CD4-positive, alpha-beta T cell (primary cell): ENCODE data around the gene TRMT5. TPM values are rescaled to one million over a fixed set of nuclear protein-coding genes. Genes with fewer than 3 reads are reported as not detected.

Experiments
- ATAC-seq: fragments of 200-7000 bp; cut with Tn5 transposase; one replicate; pipeline ENCODE4 v1.10.0; 2022; ENCODE audit warnings: mild to moderate bottlenecking; ENCODE audit not compliant: poor library complexity
- CTCF ChIA-PET: fragments of 350-600 bp; sonication (Branson Sonifier 250); formaldehyde crosslinking; loops from one replicate; lab custom pipeline; 2021; ENCODE audit warnings: antibody characterized with exemption, inconsistent platforms; lab: Charles Lee
- POLR2A ChIA-PET: fragments of 350-600 bp; sonication (Branson Sonifier 250); formaldehyde crosslinking; loops from one replicate; lab custom pipeline; 2021; ENCODE audit warnings: antibody characterized with exemption, inconsistent platforms; lab: Charles Lee
- DNase-seq, 14 experiments: peaks; one replicate each; pipeline ENCODE4 v3.0.0-alpha.2; 2013 to 2020; ENCODE audit warnings: mixed read lengths in 2 of 14
- H3K27ac ChIP-seq, 2 donors: one replicate each; pipeline versions ENCODE4 v1.5.1 to v1.7.0; 2013; ENCODE audit warnings: low read length in 2 of 2, low read depth in 1 of 2, mild to moderate bottlenecking in 1 of 2
- H3K27me3 ChIP-seq, 2 experiments: 1 replicate in 1 of 2; 2 replicates in 1 of 2; pipeline versions ENCODE4 v1.6.1 to v1.7.0; 2013; ENCODE audit warnings: low read length in 2 of 2, control low read depth in 1 of 2, mild to moderate bottlenecking in 1 of 2, moderate library complexity in 1 of 2; ENCODE audit not compliant: insufficient read depth in 2 of 2, control insufficient read depth in 1 of 2
- H3K36me3 ChIP-seq: one replicate; pipeline ENCODE4 v1.6.1; 2013; ENCODE audit warnings: low read length, control low read depth; ENCODE audit not compliant: insufficient read depth
- H3K4me1 ChIP-seq: one replicate; pipeline ENCODE4 v1.6.1; 2013; ENCODE audit warnings: low read length, control low read depth; ENCODE audit not compliant: insufficient read depth
- H3K4me3 ChIP-seq: one replicate; pipeline ENCODE4 v1.5.1; 2013; ENCODE audit warnings: mild to moderate bottlenecking, low read length, moderate library complexity
- H3K9me3 ChIP-seq, 2 experiments: 1 replicate in 1 of 2; 2 replicates in 1 of 2; pipeline versions ENCODE4 v1.6.1 to v1.7.0; 2013; ENCODE audit warnings: low read length in 2 of 2, mild to moderate bottlenecking in 2 of 2, control low read depth in 1 of 2, moderate library complexity in 1 of 2; ENCODE audit not compliant: control insufficient read depth in 1 of 2, insufficient read depth in 1 of 2
- H3K27ac Mint-ChIP-seq: one replicate; pipeline ENCODE4 v1.8.0; 2020; ENCODE audit warnings: mixed read lengths
- H3K27me3 Mint-ChIP-seq: one replicate; pipeline ENCODE4 v1.8.0; 2021; ENCODE audit warnings: mixed read lengths
- H3K36me3 Mint-ChIP-seq: one replicate; pipeline ENCODE4 v1.8.0; 2021; ENCODE audit warnings: low read depth, mixed read lengths
- H3K4me1 Mint-ChIP-seq: one replicate; pipeline ENCODE4 v1.8.0; 2021; ENCODE audit warnings: low read depth, mixed read lengths
- H3K4me3 Mint-ChIP-seq: one replicate; pipeline ENCODE4 v1.8.0; 2020; ENCODE audit warnings: mild to moderate bottlenecking, mixed read lengths
- H3K9me3 Mint-ChIP-seq: one replicate; pipeline ENCODE4 v1.8.0; 2020; ENCODE audit warnings: mixed read lengths
- intact Hi-C, 2 experiments: fragments of 100-400 bp; cut with DNase I in 1 of 2; cut with micrococcal nuclease in 1 of 2; formaldehyde crosslinking; loops; one replicate each; pipeline versions ENCODE4 v1.15.1 to v1.9.0; 2023 to 2025; cut with DNase I, micrococcal nuclease
- total RNA-seq, 174 experiments: library from RNA in 2 of 174; stranded (reverse) in 2 of 174; gene quantifications; one replicate each; pipeline ENCODE4 v1.2.3 and lab custom pipeline; 2021 to 2026
- TF ChIP-seq, protein P1 (sequence below): fragments of 200-600 bp; IDR thresholded peaks from one replicate; pipeline ENCODE4 v1.8.0; 2022; ENCODE audit warnings: antibody characterized with exemption, mild to moderate bottlenecking

The TRMT5 gene
- total RNA-seq, 2 experiments from 2014 or later = 3.6 to 3.8 TPM

DNA sequence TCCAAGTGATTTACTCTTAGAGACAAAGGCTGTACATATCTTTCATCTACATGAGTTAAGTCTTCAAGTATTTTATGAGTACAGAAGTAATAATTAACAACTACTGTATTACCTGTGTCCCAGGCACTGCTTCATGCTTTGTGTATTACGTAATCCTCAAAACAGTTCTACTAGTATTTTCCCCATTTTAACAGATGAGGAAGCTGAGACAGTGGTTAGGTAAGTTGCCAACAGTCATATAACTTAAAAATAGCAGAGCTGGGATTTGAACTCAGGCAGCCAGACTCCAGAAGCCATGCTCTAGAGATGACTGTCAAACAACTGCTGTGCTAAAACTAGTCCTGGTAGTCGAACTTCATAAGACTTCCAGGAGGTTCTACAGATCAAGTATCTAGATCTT, 10.7 kb downstream of the TRMT5 start:
- peaks cover 15% of the 10 kb centered on the region for H3K36me3 Mint-ChIP-seq
- H3K9me3 ChIP-seq = no peaks in the 10 kb centered on the region
- CTCF ChIA-PET = no interaction called here

DNA sequence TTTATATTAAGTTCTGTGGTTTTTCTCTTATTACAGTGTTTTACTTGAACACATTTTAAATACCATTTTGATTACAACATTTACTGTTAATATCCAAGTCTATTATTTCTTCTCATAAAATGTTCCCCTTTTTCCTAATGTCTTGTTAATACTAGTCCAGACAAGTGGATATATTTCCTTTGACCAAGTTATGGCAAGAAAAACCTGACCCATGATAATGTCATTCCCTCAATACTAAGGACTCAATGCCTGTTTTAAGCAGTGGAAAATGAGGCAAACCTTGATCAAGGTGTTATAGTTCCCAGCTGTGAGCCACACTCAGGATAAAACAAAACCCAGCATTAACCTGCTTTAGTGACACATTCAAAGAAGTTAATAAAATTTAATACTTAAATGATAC, 12.2 kb downstream of the TRMT5 start:
- ChIA-PET POLR2A (no interaction called here), CTCF (interaction anchor here (1.3 kb wide), 1 partner anchor 11 kb away, joined by 3 read pairs; no protein-coding TSS in a partner anchor)
- Mint-ChIP-seq H3K9me3 (no peaks in the 10 kb centered on the region), H3K4me3 (no peak overlapping the region), H3K27ac (no peak overlapping the region), H3K27me3 (no peaks in the 10 kb centered on the region), H3K4me1 (no peaks in the 10 kb centered on the region), H3K36me3 (peaks cover 10% of the 10 kb centered on the region)
- Histone ChIP-seq H3K4me1 (no peaks in the 10 kb centered on the region), H3K27ac (no peak overlapping the region), H3K36me3 (no peaks in the 10 kb centered on the region), H3K27me3 (no peaks in the 10 kb centered on the region), H3K4me3 (no peak overlapping the region), H3K9me3 (no peaks in the 10 kb centered on the region)
- TF ChIP-seq, protein P1, sequence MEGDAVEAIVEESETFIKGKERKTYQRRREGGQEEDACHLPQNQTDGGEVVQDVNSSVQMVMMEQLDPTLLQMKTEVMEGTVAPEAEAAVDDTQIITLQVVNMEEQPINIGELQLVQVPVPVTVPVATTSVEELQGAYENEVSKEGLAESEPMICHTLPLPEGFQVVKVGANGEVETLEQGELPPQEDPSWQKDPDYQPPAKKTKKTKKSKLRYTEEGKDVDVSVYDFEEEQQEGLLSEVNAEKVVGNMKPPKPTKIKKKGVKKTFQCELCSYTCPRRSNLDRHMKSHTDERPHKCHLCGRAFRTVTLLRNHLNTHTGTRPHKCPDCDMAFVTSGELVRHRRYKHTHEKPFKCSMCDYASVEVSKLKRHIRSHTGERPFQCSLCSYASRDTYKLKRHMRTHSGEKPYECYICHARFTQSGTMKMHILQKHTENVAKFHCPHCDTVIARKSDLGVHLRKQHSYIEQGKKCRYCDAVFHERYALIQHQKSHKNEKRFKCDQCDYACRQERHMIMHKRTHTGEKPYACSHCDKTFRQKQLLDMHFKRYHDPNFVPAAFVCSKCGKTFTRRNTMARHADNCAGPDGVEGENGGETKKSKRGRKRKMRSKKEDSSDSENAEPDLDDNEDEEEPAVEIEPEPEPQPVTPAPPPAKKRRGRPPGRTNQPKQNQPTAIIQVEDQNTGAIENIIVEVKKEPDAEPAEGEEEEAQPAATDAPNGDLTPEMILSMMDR = no peak
- intact Hi-C loops = no loop called here
- ATAC-seq (no peak), DNase-seq (no peak)

More for the DNA sequence above, 10.7 kb downstream of the TRMT5 start:
- no peaks in the 10 kb centered on the region for H3K36me3 ChIP-seq
- Mint-ChIP-seq H3K4me3 (no peak overlapping the region), H3K27ac (no peak overlapping the region), H3K9me3 (no peaks in the 10 kb centered on the region), H3K27me3 (no peaks in the 10 kb centered on the region), H3K4me1 (no peaks in the 10 kb centered on the region)
- POLR2A ChIA-PET = no interaction called here
- H3K4me3 ChIP-seq = no peak overlapping the region
- TF ChIP-seq, protein P1 = no peak
- H3K27ac ChIP-seq = no peak overlapping the region
- DNase-seq (no peak), ATAC-seq (no peak)
- H3K27me3 ChIP-seq = no peaks in the 10 kb centered on the region
- intact Hi-C loops = loop anchor here in 1 of 2 experiments (10.0 kb wide), 2 partner anchors 885 to 1485 kb away; partner anchors contain the start of genes JKAMP and L3HYPDH
- no peaks in the 10 kb centered on the region for H3K4me1 ChIP-seq

DNA sequence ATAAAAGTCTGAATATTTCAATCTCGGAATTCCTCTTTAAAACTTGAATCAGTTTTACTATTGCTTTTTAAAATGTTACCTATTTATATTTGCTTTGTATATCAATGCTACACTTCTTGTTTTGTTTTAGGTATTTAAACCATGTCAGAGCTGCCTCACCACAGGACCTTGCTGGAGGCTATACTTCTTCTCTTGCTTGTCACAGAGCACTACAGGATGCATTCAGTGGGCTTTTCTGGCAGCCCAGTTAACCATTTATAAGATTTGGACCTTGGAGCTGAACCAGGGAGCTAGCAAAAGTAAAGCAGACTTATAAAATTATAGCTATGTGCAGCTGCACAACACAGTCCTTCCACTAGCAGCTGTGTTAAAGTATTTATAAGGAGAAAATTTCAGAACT, 12.8 kb downstream of the TRMT5 start:
- H3K27ac ChIP-seq = no peak overlapping the region
- POLR2A ChIA-PET = interaction anchor here (1.4 kb wide), 1 partner anchor 13 kb away, joined by 3 read pairs; the partner anchor contains the start of genes SLC38A6 and TRMT5
- no peak overlapping the region for H3K4me3 Mint-ChIP-seq
- no peaks in the 10 kb centered on the region for H3K27me3 Mint-ChIP-seq
- H3K27me3 ChIP-seq = no peaks in the 10 kb centered on the region
- no peak for ATAC-seq
- H3K4me1 ChIP-seq = no peaks in the 10 kb centered on the region
- DNase-seq = no peak
- H3K4me1 Mint-ChIP-seq = no peaks in the 10 kb centered on the region
- peaks cover 8% of the 10 kb centered on the region for H3K36me3 Mint-ChIP-seq
- H3K4me3 ChIP-seq = no peak overlapping the region
- H3K27ac Mint-ChIP-seq = no peak overlapping the region
- H3K9me3 ChIP-seq = no peaks in the 10 kb centered on the region
- CTCF ChIA-PET = interaction anchor here (1.3 kb wide), 1 partner anchor 11 kb away, joined by 3 read pairs; no protein-coding TSS in a partner anchor
- no peaks in the 10 kb centered on the region for H3K36me3 ChIP-seq
- intact Hi-C loops = no loop called here
- TF ChIP-seq, protein P1 = no peak
- no peaks in the 10 kb centered on the region for H3K9me3 Mint-ChIP-seq
